MM.1S (cell line): ENCODE data around the gene AKAP9.

Experiments
- DNase-seq: peaks from one replicate; pipeline ENCODE4 v3.0.0-alpha.2; 2015
- H2AFZ ChIP-seq: fragments of 300-600 bp; sonication (generic); 2 replicates; pipeline ENCODE4 v1.6.0; 2016; ENCODE audit warnings: antibody characterized with exemption, low read length
- H3F3A ChIP-seq: fragments of 300-600 bp; sonication (generic); 2 replicates; pipeline ENCODE4 v1.6.1; 2016; ENCODE audit warnings: mild to moderate bottlenecking, antibody characterized with exemption, low read length, moderate library complexity, mixed read lengths; ENCODE audit not compliant: insufficient read depth
- H3K27ac ChIP-seq: fragments of 300-600 bp; sonication (generic); 2 replicates; pipeline ENCODE4 v1.5.1; 2016; ENCODE audit warnings: mild to moderate bottlenecking, low read length
- H3K27me3 ChIP-seq: fragments of 300-600 bp; sonication (generic); replicated peaks from 2 replicates; pipeline ENCODE4 v1.6.0; 2016; ENCODE audit warnings: low read length; ENCODE audit not compliant: insufficient read depth
- H3K36me3 ChIP-seq: fragments of 300-600 bp; sonication (generic); replicated peaks from 2 replicates; pipeline ENCODE4 v1.6.1; 2016; ENCODE audit warnings: mild to moderate bottlenecking, low read length, mixed read lengths; ENCODE audit not compliant: insufficient read depth
- H3K4me1 ChIP-seq: fragments of 300-600 bp; sonication (generic); 2 replicates; pipeline ENCODE4 v1.6.1; 2016; ENCODE audit warnings: low read length, mixed read lengths
- H3K4me2 ChIP-seq: fragments of 300-600 bp; sonication (generic); 2 replicates; pipeline ENCODE4 v1.6.0; 2016; ENCODE audit warnings: low read depth, low read length
- H3K4me3 ChIP-seq: fragments of 300-600 bp; sonication (generic); 2 replicates; pipeline ENCODE4 v1.5.1; 2016; ENCODE audit warnings: low read length, mixed read lengths
- H3K79me2 ChIP-seq: fragments of 300-600 bp; sonication (generic); 2 replicates; pipeline ENCODE4 v1.6.1; 2016; ENCODE audit warnings: mixed run types, low read length, mixed read lengths
- H3K9ac ChIP-seq: fragments of 300-600 bp; sonication (generic); 2 replicates; pipeline ENCODE4 v1.6.1; 2016; ENCODE audit warnings: low read length, mixed read lengths
- H3K9me2 ChIP-seq: fragments of 300-600 bp; sonication (generic); replicated peaks from 2 replicates; pipeline ENCODE4 v1.6.1; 2016; ENCODE audit warnings: mild to moderate bottlenecking, low read length, mixed read lengths; ENCODE audit not compliant: insufficient read depth
- H3K9me3 ChIP-seq: fragments of 300-600 bp; sonication (generic); replicated peaks from 2 replicates; pipeline ENCODE4 v1.6.1; 2016; ENCODE audit warnings: mild to moderate bottlenecking, low read length, mixed read lengths; ENCODE audit not compliant: insufficient read depth
- H4K20me1 ChIP-seq: fragments of 300-600 bp; sonication (generic); 2 replicates; pipeline ENCODE4 v1.6.1; 2016; ENCODE audit warnings: mild to moderate bottlenecking, low read length, moderate library complexity, mixed read lengths; ENCODE audit not compliant: insufficient read depth
- CTCF ChIP-seq: fragments of 300-600 bp; sonication (generic); IDR thresholded peaks from 2 replicates; pipeline ENCODE4 v1.5.1; 2016; ENCODE audit warnings: antibody characterized with exemption, low read length, mixed read lengths
- EZH2 ChIP-seq: fragments of 300-600 bp; sonication (generic); optimal IDR thresholded peaks from 2 replicates; pipeline ENCODE3; 2017; ENCODE audit warnings: low read depth, mild to moderate bottlenecking, antibody characterized with exemption, low read length, mixed read lengths
- EZH2phosphoT487 ChIP-seq: fragments of 300-600 bp; sonication (generic); IDR thresholded peaks from 2 replicates; pipeline ENCODE4 v1.6.1; 2018; ENCODE audit warnings: antibody characterized with exemption, low read length

The AKAP9 gene

GRCh38 chr7:92044940-92045339 lies 104.3 kb downstream of the AKAP9 start:
- H3K27ac ChIP-seq = no peak overlapping the region
- no peaks in the 10 kb centered on the region for H3K9me2 ChIP-seq
- no peak overlapping the region for H2AFZ ChIP-seq
- H3K36me3 ChIP-seq = peaks cover 4% of the 10 kb centered on the region; the same call in 1 of the 2 replicates
- no peak overlapping the region for H3K4me3 ChIP-seq
- H3K9ac ChIP-seq = no peak overlapping the region
- no peaks in the 10 kb centered on the region for H3K4me1 ChIP-seq
- no peak for DNase-seq
- no peak overlapping the region for H3K4me2 ChIP-seq
- no peaks in the 10 kb centered on the region for H3K9me3 ChIP-seq
- H4K20me1 ChIP-seq = no peaks in the 10 kb centered on the region
- H3F3A ChIP-seq = no peaks in the 10 kb centered on the region
- no peaks in the 10 kb centered on the region for H3K27me3 ChIP-seq
- no peak for TF ChIP-seq EZH2
- H3K79me2 ChIP-seq = no peaks in the 10 kb centered on the region

- no peaks in the 10 kb centered on the region for H3K79me2 ChIP-seq
- no peaks in the 10 kb centered on the region; the same call in 1 of the 2 replicates for H3K36me3 ChIP-seq
- no peaks in the 10 kb centered on the region for H3K27me3 ChIP-seq
- no peak overlapping the region for H2AFZ ChIP-seq
- no peak overlapping the region for H3K27ac ChIP-seq
- H3K4me3 ChIP-seq = no peak overlapping the region
- no peaks in the 10 kb centered on the region for H4K20me1 ChIP-seq
- TF ChIP-seq CTCF (no peak), EZH2 (no peak), EZH2phosphoT487 (no peak)
- H3K9me2 ChIP-seq = no peaks in the 10 kb centered on the region
- H3F3A ChIP-seq = no peaks in the 10 kb centered on the region
- no peak for DNase-seq
- H3K4me2 ChIP-seq = no peak overlapping the region
- no peaks in the 10 kb centered on the region for H3K4me1 ChIP-seq
- no peaks in the 10 kb centered on the region for H3K9me3 ChIP-seq
- H3K9ac ChIP-seq = no peak overlapping the region
Measured at GRCh38 chr7:92051655-92052054, 111.0 kb downstream of the AKAP9 start.

GRCh38 chr7:92052159-92052558 lies 111.5 kb downstream of the AKAP9 start:
- Histone ChIP-seq H3K79me2 (no peaks in the 10 kb centered on the region), H3F3A (no peaks in the 10 kb centered on the region), H3K36me3 (no peaks in the 10 kb centered on the region; the same call in 1 of the 2 replicates), H3K4me3 (no peak overlapping the region), H3K9me2 (no peaks in the 10 kb centered on the region), H2AFZ (no peak overlapping the region), H3K27me3 (no peaks in the 10 kb centered on the region), H3K27ac (no peak overlapping the region), H3K4me2 (no peak overlapping the region), H4K20me1 (no peaks in the 10 kb centered on the region), H3K9me3 (no peaks in the 10 kb centered on the region), H3K9ac (no peak overlapping the region), H3K4me1 (no peaks in the 10 kb centered on the region)
- DNase-seq = no peak
- TF ChIP-seq EZH2phosphoT487 (no peak), EZH2 (no peak), CTCF (no peak)

GRCh38 chr7:92052684-92053083 lies 112.0 kb downstream of the AKAP9 start:
- Histone ChIP-seq H3K9ac (no peak overlapping the region), H3K4me1 (peaks cover 2% of the 10 kb centered on the region; the same call in 1 of the 2 replicates), H3K4me2 (no peak overlapping the region), H3K79me2 (no peaks in the 10 kb centered on the region), H3K4me3 (no peak overlapping the region), H3K27me3 (no peaks in the 10 kb centered on the region), H3F3A (no peaks in the 10 kb centered on the region), H3K9me3 (no peaks in the 10 kb centered on the region), H2AFZ (no peak overlapping the region), H3K9me2 (no peaks in the 10 kb centered on the region), H4K20me1 (no peaks in the 10 kb centered on the region), H3K36me3 (no peaks in the 10 kb centered on the region; the same call in 1 of the 2 replicates), H3K27ac (no peak overlapping the region)
- TF ChIP-seq CTCF (no peak), EZH2 (no peak), EZH2phosphoT487 (no peak)
- DNase-seq = no peak
